GM12801 (cell line): ENCODE results near the gene KCNH5.

Source experiments
- CTCF ChIP-seq: IDR thresholded peaks from one replicate; pipeline ENCODE4 v1.5.1; 2011; ENCODE audit warnings: control low read depth; ENCODE audit not compliant: insufficient read length; ENCODE audit errors: extremely low read depth

KCNH5 gene

GRCh38 chr14:62885451-62885850 is 159.8 kb downstream of the KCNH5 start:
- TF ChIP-seq CTCF, result no peak

- TF ChIP-seq CTCF, result no peak
Observed at GRCh38 chr14:62882967-62883366, 162.3 kb downstream of the KCNH5 start.

GRCh38 chr14:62866376-62866775 is 178.9 kb downstream of the KCNH5 start:
- no peak for TF ChIP-seq CTCF

DNA sequence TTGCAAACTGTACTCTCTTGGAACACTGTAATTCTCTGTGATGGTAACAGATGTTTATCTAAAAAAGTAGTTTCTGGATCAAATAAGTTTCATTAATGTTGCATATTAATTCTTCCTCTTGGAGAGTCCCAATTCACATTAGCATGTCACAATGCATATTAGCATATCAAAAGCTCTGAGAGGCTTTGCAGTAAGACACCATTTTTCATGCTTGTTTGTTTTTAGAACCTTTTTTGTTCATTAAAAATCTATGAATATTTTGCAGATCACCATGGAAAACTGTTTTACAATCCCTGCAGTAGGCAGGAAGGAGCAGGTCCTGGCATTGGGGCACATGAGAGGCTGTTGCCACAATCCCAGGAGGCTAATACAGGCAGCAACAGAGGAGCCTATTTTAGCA is 180.7 kb downstream of the KCNH5 start:
- TF ChIP-seq CTCF, result no peak

DNA sequence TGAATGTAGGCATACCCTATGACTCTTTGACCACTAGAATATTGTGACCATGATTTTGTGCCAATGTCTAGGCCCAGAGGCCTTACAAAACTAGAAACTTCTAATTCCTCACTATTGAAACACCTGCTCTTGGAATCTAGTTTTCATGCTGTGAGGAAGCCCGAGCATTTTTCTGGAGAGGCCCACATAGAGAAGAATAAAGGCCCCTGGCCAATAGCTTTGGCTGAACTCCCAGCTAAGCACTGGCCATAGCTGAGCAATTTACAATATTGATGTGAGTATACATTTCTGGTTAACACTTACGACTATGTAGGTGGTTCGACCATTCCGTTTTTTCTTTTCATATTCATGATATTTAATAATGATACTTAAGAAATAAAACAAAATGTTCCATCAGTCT is 190.3 kb downstream of the KCNH5 start:
- TF ChIP-seq CTCF, result no peak

DNA sequence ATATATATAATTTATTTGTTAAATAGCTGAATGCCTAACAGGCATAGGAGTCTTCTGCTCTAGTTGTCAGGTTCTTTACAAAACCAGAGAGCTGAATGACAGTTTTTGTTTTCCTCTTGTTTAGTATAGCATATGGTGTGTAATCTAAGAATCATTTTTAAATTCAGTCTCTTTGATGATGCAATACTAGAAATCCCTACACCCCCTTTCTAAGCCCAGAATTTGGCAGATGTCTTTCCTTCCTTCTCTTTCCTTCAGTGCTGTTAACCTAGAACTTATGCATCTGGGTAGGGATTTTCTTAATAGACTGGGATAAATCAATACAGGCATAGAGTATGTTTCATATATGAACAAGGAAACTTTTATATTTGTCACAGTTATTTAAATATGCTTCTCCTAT is 198.1 kb downstream of the KCNH5 start:
- no peak for TF ChIP-seq CTCF

GRCh38 chr14:62844546-62844945 is 200.7 kb downstream of the KCNH5 start:
- no peak for TF ChIP-seq CTCF

DNA sequence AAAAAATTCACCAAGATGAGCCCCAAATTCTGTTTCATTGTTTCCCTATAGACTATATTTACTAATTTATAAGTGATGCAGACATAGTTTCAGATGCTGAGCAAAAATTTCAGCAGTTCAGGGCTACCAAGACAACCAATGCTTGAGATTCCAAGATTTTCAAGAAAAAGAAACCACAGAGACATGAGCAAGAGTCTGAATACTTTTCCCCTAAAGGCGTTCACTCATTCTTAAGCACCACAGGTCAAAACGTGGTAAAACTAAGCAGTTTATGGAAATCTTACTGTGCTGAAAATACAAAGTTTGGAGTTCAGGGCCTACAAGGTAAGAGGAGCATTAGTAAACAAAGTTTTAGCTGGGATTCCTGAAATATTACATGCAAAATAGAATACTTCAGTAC is 221.2 kb downstream of the KCNH5 start:
- TF ChIP-seq CTCF, result no peak
